Head of caudate nucleus (tissue), 42 donors: Measurements from ENCODE around the gene PPHLN1.
"Not testable (repeated sequence)": the region's sequence is repeated elsewhere in the genome, so short reads cannot be mapped to it uniquely, and the experiment has no call there.

Experiments
- DNase-seq, 42 donors: peaks; one replicate each; pipeline versions ENCODE4 v3.0.0 to v3.0.0-alpha.2; 2020 to 2021; ENCODE audit warnings: mixed read lengths in 7 of 42
- intact Hi-C: fragments of 100-400 bp; cut with DNase I; formaldehyde crosslinking; loops from one replicate; pipeline ENCODE4 v1.15.0; 2022

The PPHLN1 gene

DNA sequence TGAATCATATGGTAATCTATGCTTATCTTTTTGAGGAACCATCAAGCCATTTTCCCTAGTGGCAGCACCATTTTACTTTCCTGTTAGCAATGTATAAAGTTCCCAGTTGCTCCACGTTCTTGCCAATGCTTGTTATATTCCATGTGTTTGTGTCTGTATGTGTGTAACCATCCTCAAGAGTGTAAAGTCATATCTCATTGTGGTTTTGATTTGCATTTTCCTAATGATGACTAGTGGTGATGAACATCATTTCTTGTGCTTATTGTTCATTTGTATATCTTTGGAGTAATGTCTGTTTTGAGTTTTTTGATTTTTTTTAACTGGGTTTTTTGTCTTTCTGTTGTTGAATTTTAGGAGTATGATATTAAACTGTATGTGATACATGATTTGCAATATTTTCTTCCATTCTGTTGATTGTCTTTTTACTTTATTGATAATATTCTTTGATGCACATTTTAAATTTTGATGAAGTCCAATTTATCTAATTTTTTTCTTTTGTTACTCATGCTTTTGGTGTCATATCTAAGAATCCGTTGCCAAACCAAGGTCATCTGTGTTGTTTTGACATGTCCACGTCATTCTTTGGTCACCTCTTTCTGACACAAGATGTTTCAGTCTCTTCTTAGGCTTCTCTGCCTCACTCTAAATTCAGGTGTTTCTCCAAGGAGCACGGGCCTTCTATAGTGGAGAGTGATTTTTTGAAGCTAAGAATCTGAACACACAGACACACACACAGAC is 36.1 kb downstream of the PPHLN1 start:
- intact Hi-C loops = no loop called here
- no peak for DNase-seq

- intact Hi-C loops = no loop called here
- no peak for DNase-seq
Measured at GRCh38 chr12:42362647-42363260, 36.8 kb downstream of the PPHLN1 start.

- DNase-seq = no peak
- intact Hi-C loops = no loop called here
Measured at GRCh38 chr12:42364692-42365091, 38.7 kb downstream of the PPHLN1 start.

GRCh38 chr12:42365486-42365885 is 39.5 kb downstream of the PPHLN1 start:
- no peak for DNase-seq
- intact Hi-C loops = no loop called here

DNA sequence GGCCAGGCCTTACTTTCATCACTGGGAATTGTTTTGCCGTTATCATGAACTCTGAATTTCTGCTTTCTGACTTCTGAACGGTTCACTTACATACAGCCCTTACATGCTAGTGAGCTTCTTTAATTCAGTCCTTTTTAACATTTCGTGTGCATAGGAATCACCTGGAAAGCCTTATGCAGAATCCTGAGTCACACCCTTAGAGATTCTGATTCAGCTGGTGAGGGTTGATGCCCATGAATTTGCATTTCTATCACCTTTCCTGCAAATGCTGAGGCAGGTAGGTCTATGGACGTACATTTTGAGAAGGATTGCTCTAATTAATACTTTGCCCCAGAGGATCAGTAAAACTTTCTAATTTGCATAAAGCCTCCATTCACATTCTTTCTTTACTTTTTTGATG is 44.0 kb downstream of the PPHLN1 start:
- peak in 1 of 42 donors; percentile 7 for DNase-seq
- intact Hi-C loops = no loop called here

DNA sequence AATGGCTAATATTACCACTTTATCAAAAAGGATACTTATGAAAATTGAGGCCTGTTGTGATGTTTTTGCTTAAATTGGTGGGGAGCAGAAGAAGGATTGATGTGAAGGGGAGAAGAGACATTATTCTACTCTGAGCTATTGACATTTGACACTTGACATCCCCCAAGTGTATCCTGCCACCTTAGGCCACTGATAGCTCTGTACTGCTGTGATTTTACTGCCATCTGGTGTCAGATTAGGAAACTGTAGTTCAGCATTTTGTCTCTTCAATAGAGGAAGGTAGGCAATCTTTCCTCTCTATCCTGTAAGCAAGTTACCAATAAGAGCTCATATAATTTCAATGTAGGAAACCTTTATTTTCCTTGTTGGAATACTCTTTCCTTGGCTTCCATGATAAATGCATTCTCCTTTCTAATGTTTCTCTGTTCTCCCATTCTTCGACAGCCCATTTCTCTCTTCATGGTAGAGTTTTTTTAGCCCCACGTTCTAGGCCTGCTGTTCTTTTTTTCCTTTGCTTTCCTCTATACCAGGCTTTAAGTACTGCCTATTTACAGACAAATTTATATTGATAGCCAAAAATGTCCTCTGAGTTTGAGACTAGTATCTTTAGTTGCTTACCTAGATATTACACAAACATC is 46.3 kb downstream of the PPHLN1 start:
- intact Hi-C loops = no loop called here
- peak in 12 of 42 donors; percentile 5 to 69 (median 29) for DNase-seq

GRCh38 chr12:42373669-42374068 is 47.7 kb downstream of the PPHLN1 start:
- intact Hi-C loops = no loop called here
- no peak for DNase-seq

- intact Hi-C loops = no loop called here
- DNase-seq = no peak
Measured at GRCh38 chr12:42380733-42381132, 54.8 kb downstream of the PPHLN1 start.

DNA sequence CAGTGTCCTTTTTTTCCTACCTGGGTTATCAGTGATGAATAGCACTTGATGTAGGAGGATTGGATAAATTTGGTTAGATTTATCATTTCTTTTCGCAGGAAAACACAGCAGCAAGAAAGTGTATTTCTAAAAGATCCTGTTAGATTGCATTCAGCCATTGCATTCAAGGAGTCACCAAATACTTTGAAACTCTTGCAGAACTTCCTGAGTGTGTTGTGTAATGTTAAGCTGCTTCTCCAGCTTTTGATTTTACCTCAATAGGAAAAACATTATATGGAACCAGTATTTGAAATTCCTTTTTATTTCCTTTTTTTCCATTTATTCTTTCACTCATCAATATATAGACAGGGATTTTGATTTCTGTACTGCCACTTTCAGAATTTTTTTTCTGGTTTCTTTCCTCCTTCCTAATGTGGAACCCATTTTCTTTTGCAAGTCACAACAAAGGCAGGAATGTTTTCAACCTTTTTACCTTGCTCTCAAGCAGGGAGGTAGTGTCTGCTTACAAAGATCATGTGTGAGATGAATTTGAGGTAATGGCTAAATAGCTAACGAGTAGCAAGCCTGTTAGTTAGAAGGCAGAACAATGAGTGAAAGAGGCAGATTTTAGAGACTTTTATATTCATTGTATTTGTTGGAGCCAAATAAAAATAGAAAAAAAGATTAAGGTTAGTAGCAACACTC is 56.2 kb downstream of the PPHLN1 start:
- DNase-seq = no peak
- intact Hi-C loops = no loop called here

- intact Hi-C loops = no loop called here
- DNase-seq = no peak
Measured at GRCh38 chr12:42385326-42385841, 59.4 kb downstream of the PPHLN1 start.

GRCh38 chr12:42386308-42386707 is 60.3 kb downstream of the PPHLN1 start:
- intact Hi-C loops = no loop called here
- DNase-seq = no peak

DNA sequence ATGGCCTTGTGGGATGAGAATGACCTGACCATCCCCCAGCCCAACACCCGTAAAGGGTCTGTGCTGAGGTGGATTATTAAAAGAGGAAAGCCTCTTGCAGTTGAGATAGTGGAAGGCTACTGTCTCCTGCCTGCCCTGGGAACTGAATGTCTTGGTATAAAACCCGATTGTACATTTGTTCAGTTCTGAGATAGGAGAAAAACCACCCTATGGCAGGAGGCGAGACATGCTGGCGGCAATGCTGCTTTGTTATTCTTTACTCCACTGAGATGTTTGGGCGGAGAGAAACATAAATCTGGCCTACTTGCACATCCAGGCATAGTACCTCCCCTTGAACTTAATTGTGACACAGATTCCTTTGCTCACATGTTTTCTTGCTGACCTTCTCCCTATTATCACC is 62.1 kb downstream of the PPHLN1 start:
- intact Hi-C loops = not testable (repeated sequence)

DNA sequence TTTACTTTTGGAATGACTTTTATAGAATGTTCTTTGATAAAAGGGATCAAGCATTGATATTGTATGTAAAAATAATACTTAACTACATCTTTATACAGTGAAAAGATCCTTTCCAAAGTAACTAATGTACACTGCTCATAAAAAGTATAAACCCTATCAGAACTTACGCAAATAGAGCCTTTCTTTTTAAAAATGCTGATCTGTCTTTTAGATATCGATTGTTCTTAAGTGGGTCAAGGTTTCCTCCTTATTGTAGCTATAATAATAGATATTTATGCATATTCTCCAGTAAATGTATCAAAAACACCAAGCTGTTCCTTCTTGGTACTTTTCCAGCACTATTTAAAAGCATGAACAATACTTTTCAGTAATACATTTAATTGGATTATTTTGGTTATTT is 68.5 kb downstream of the PPHLN1 start:
- intact Hi-C loops = no loop called here
- no peak for DNase-seq

More for the DNA sequence above, 62.1 kb downstream of the PPHLN1 start:
- DNase-seq = not testable (repeated sequence)

DNA sequence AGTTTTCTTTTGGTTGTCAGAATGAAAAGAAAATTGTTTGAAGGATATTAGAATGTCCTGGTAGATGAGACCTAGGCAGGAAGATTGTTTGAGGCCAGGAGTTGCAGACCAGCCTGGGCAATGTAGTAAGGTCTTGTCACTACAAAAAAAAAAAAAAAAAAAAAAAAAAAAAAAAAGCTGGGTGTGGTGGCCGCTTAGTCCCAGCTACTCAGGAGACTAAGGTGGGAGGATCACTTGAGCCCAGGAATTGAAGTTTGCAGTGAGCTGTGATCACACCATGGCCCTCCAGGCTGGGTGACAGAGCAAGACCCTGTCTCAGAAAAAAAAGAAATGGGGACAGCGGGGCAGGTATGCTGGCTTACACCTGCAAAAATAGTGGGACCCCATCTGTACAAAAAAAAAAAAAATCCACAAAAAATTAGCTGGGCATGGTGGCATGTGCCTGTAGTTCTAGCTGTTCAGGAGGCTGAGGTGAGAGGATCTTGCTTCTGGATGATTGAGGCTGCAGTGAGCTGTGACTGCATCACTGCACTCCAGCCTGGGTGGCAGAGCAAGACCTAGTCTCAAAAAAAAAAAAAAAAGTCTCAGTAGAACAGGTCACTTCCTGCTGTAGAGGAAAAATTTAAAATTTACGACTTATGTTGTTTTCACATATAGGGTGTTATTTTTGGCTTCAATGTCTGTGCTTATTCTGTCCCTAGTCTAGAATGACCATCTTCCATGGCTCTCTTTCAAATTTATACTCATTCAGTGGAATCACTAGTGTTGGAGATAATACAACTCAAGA is 70.7 kb downstream of the PPHLN1 start:
- intact Hi-C loops = no loop called here
- DNase-seq = no peak

DNA sequence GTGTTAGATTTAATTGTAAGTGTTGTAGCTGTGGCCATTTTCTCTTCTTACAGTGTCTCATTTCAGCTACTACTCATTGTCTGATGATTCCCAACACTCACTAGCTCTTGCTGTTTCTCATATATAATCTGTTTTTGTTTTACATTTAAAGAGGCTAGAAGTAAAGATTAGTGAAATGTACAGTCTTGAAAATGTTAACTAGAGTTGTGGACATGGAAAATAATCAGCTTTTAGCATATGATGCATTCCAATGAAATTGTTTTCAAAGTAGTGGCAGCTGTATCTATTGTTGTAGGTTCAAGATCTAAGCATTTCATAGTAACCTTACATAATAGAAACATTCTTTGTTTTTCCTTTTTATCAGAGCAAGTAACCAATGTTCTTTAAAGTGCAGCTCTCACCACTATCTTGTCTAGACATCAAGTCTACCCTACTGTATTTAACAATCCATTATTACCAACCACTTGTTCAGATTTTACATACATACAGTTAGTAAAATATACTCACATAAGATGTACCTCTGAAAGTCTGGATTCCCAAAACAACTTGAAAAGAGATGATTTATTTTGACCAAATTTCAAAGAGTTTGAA is 76.9 kb downstream of the PPHLN1 start:
- intact Hi-C loops = no loop called here
- DNase-seq = no peak

- no peak for DNase-seq
- intact Hi-C loops = no loop called here
Measured at GRCh38 chr12:42407306-42407705, 81.3 kb downstream of the PPHLN1 start.

- DNase-seq = no peak
- intact Hi-C loops = no loop called here
Measured at GRCh38 chr12:42409471-42409870, 83.5 kb downstream of the PPHLN1 start.

- DNase-seq = no peak
- intact Hi-C loops = no loop called here
Measured at GRCh38 chr12:42410340-42410739, 84.4 kb downstream of the PPHLN1 start.

GRCh38 chr12:42420395-42420794 is 94.4 kb downstream of the PPHLN1 start:
- intact Hi-C loops = no loop called here

More at GRCh38 chr12:42420395-42420794, 94.4 kb downstream of the PPHLN1 start:
- DNase-seq = no peak
